Stimulated activated CD8-positive, alpha-beta memory T cell treated with anti-CD3 and anti-CD28 coated beads, Interleukin-2, amount 100 ng/mL, for 1 hour (primary cell): ENCODE measurements around the gene GNGT2.
A peak's percentile ranks its signal among the peaks of the same experiment; 100 is the strongest.

Experiments used
- DNase-seq, 2 donors: peaks; one replicate each; pipeline ENCODE4 v3.0.0-alpha.2; 2020; ENCODE audit warnings: low read depth in 2 of 2

The GNGT2 gene

DNA sequence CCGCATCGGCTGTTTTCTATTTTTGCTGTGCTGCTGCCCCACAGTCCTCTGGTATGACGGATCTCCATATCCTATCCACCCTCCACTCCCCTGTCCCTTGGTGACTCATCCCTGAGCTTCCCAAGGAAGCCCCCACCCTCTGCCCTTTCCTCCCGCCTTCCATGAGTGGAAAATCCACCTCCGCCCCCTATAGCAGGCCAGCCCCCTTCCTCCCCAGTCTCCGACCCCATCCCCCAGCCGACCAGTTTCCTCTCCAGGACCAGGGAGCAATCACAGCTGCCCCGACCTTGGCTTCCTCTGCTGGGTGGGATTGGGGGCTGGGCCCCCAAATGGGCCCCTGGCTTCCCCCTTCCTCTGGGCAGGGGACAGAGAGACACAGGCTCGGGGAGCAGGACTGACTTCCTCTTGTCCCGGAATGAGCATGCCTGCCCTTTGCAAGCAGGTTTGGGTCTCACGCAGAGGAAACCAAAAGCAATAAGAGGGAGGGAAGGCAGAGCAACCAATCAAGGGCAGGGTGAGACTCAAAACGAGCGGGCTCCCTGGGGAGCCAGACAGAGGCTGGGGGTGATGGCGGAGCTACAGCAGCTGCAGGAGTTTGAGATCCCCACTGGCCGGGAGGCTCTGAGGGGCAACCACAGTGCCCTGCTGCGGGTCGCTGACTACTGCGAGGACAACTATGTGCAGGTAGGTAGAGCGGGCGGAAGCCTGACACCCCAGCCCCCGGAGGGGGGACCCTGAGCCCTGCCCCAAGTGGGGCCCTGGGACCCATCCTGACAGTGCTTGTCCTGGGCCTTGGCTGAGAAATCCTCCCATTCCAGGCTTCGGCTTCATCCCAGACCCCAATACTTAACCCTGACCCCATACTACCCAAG lies at the start of gene GNGT2, which contains the start of gene ABI3:
TSS of gene GNGT2 (minus strand) at position 417 of the 872 bp plus-strand sequence. CDS start 3,152 bp downstream, outside the sequence.
TSS of gene ABI3 (plus strand) at position 550 of the 872 bp plus-strand sequence. CDS start at position 568, 18 bp downstream.
- no peak for DNase-seq

DNA sequence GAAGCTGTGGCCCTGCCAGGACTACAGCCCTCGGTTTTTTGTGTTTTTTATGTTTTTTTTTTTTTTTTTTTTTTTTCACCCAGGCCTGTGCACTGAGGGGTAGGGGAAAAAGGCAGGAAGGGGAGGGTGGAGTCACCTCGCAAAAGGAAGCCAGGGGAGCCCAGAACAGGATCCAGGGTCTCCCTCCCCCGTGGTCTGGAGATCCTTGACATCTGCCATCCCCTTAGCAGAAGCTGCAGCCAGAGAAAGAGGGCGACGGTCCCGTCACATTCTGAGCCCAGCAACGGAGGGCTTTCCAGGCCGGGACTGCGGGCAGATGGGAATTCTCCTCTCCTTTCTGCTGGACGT lies 49.3 kb upstream of the GNGT2 start:
- no peak for DNase-seq

DNA sequence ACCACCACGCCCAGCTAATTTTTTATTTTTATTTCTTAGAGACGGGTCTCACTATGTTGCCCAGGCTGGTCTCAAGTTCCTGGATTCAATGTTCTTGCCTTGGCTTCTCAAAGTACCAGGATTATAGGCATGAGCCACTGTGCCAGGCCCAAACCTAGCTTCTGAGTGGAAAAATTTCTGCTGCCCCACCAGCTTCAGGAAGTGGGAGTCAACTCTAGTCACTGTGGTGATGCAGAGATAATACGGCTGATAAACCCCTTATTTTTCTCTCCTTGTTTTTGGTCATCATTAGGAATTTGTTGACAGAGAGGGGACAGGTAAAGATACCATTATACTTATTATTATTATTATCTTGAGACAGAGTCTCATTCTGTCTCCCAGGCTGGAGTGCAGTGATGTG lies 48.0 kb upstream of the GNGT2 start:
- DNase-seq = no peak

GRCh38 chr17:49255125-49255524 lies 44.8 kb upstream of the GNGT2 start:
- DNase-seq = no peak

DNA sequence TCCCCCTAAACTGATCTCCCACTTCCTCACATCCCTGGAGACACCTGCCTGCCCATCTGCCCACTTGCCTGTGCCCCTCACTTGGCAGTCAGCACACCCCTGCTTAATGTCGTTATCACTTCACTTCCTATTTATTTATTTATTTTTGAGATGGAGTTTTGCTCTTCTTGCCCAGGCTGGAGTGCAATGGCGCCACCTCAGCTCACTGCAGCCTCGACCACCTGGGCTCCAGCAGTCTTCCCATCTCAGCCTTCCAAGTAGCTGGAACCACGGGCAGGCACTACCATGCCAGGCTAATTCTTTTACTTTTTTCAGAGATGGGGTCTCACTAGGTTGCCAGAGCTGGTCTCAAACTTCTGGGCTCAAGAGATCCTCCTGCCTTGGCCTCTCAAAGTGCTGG lies 43.7 kb upstream of the GNGT2 start:
- DNase-seq = no peak

- no peak for DNase-seq
Observed at GRCh38 chr17:49252148-49252695, 41.8 kb upstream of the GNGT2 start.

- DNase-seq = no peak
Observed at GRCh38 chr17:49249890-49250522, 39.6 kb upstream of the GNGT2 start.

DNA sequence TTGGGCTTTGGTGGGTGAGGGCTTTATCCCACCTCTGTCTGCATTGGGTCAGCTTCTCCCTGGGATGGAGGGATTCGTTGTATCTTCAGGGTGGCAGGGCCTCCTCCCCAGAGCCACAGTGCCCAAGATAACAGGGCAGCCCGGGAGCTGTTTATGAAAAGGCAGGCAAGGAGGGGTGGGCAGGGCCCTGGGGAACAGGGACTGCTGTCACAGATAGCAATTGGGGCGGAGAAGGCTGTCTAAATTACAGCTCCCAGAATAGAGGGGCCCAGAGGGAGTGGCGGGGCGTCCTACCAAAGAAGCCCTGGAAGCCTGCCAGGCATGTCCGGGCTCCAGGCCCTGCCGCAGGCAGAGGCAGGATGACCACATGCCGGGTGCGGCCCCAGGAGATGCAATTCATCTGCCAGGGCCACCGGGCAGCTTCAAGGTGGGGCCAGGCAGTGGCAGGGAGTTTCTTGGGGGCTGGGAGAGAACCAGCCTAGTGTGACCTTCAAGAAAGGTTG lies 39.0 kb upstream of the GNGT2 start:
- DNase-seq = no peak

- DNase-seq = no peak
Observed at GRCh38 chr17:49247944-49248343, 37.6 kb upstream of the GNGT2 start.

- DNase-seq = no peak
Observed at GRCh38 chr17:49244839-49245238, 34.5 kb upstream of the GNGT2 start.

DNA sequence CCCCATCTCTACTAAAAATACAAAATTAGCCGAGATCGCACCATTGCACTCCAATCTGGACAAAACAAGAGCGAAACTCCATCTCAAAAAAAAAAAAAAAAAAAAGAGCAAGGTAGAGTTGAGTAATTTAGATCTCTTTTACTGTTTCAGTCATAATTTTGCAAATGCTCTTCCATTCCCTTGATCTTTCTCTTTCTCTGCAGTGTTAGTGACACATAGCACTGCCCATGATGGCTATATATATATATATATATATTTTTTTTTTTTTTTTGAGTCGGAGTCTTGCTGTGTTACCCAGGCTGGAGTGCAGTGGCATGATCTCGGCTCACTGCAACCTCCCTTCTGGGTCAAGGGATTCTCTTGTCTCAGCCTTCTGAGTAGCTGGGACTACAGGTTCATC lies 32.4 kb upstream of the GNGT2 start:
- DNase-seq = no peak

DNA sequence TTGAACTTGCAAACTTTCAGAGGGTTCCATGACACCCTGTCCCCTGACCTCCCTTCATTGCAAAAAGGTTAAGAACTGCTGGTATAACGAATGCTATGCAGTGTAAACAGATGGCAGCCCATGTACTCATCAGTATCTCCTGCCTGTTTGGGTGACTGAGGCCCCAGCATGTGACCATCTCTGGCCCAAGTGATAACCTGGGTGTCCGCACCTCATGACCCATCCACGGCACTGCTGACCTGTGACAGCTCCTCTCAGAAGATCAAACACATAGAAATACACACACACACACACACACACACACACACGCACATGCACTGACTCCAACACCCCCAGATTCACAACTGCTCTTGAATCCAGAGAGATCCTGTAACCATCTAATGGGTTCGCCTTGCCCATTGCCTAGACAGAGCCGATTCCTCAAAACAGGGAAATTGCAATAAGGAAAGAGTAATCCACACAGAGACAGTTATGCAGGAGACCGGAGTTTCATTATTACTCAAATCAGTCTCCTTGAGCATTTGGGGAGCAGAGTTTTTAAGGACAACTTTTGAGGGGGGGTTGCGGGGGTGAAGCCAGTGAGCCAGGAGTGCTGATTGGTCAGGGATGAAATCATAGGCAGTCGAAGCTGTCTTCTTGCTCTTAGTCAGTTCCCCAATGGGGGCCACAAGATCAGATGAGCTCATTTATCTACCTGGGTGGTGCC lies 31.5 kb upstream of the GNGT2 start:
- no peak for DNase-seq

DNA sequence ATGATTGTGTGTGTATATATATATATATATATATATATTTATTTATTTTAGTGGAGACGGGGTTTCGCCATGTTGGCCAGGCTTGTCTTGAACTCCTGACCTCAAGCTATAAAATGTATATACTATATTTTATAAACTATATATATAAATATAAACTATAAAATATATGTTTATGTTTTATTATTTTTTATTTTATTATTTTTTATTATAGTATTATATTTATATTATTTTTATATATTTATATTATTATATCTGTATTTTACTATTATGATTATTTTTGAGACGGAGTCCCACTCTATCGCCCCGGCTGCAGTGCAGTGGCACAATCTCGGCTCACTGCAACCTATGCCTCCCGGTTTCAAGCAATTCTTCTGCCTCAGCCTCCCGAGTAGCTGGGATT lies 30.7 kb upstream of the GNGT2 start:
- DNase-seq = no peak

DNA sequence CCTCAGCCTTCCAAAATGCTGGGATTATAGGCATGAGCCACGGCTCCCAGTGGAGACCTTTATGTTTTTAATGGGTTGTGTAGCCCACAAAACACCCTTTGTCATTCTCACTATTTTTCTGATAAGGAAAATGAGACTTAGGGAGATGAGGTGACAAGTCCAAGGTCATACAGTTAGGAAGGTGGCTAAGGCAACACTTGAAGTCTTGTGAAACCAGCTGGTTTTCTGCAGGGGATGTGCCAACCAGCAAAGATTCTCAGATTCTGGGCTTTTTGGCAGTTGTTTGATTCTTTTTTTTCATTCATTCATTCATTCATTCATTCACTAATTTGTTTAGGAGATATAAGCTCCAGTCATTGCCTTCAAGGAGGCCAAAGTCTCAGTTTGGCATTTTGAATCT lies 30.2 kb upstream of the GNGT2 start:
- DNase-seq = no peak

- no peak for DNase-seq
Observed at GRCh38 chr17:49239963-49240362, 29.6 kb upstream of the GNGT2 start.

- no peak for DNase-seq
Observed at GRCh38 chr17:49235896-49236295, 25.5 kb upstream of the GNGT2 start.

GRCh38 chr17:49234509-49235080 lies 24.2 kb upstream of the GNGT2 start:
- no peak for DNase-seq

- DNase-seq = no peak
Observed at GRCh38 chr17:49231563-49231894, 21.2 kb upstream of the GNGT2 start.

DNA sequence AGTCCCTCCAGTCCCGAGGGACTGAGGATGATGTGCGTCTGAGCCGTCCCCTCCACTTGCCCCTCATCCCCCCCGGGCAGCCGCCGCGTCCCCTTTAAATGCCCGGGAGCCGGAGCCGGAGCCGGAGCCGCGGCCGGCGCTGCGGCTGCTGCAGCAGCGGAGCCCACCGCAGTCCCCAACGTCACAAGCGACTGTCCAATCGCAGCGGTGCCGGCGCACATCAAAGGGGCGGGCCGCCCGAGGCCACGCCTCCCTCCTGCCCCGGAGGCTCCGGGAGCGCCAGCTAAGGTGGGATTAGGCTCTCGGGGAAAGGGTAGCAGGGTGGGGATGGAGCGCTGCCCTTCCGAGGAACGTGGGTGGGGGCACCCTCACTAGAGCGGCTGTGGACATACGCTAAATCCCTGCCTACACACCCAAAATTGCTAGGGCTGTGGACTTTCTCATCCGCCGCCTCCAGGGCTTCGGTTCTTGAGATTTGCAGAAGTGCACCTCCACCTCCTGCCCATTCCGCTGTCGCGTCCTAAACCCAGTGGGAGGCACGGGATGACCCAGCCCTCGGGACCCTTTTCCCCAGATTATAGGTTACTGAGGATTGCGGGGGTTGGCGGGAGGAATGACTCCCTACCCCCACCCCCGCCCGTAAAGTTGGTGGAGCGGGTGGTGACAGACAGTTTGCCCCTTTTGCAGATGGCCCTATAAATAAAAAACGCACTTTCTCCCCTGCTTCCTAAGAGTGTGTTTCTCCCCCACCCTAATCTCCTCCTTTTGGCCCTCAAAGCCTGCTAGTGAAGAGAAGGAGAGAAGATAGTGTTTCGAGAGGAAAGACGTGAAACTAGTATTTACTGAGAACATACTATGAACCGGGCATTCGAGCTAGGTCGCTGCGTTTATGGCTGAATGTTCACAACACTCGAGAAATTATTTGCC lies 20.5 kb upstream of the GNGT2 start, which contains the start of gene PHOSPHO1:
TSS of gene PHOSPHO1 (minus strand) at position 152 of the 927 bp plus-strand sequence. CDS start 4,096 bp downstream, outside the sequence.
- DNase-seq = peak; percentile 74 to 78

GRCh38 chr17:49229805-49230600 lies 19.6 kb upstream of the GNGT2 start:
- DNase-seq = no peak
